ENCODE data around the gene BBC3.
"Not testable (repeated sequence)": the region's sequence is repeated elsewhere in the genome, so short reads cannot be mapped to it uniquely, and the experiment has no call there.

Gene BBC3

GRCh38 chr19:47258434-47258833, 27.4 kb upstream of the BBC3 start:
- no peak for DNase-seq (ENCODE audit: low read depth)

GRCh38 chr19:47257411-47258169, 26.6 kb upstream of the BBC3 start:
- no peak for DNase-seq (ENCODE audit: low read depth)

GRCh38 chr19:47256693-47257410, 25.9 kb upstream of the BBC3 start:
- peak; percentile 97 for DNase-seq (ENCODE audit: low read depth)

- no peak for DNase-seq (ENCODE audit: low read depth)
Observed at GRCh38 chr19:47255879-47256692, 25.1 kb upstream of the BBC3 start, which contains the start of gene CCDC9. Gene CCDC9 (plus strand): TSS chr19:47256525. CDS start chr19:47258401, 1,876 bp downstream.

- no peak for DNase-seq (ENCODE audit: low read depth)
Observed at GRCh38 chr19:47253970-47254369, 23.0 kb upstream of the BBC3 start.

- no peak for DNase-seq (ENCODE audit: low read depth)
Observed at GRCh38 chr19:47253467-47253881, 22.5 kb upstream of the BBC3 start.

GRCh38 chr19:47253016-47253415, 22.0 kb upstream of the BBC3 start:
- not testable (repeated sequence) for DNase-seq (ENCODE audit: low read depth)

GRCh38 chr19:47247308-47247990, 16.4 kb upstream of the BBC3 start:
- DNase-seq (ENCODE audit: low read depth), result peak; percentile 68

GRCh38 chr19:47243776-47244547, 13.0 kb upstream of the BBC3 start:
- peak; percentile 77 for DNase-seq (ENCODE audit: low read depth)

GRCh38 chr19:47243364-47243775, 12.4 kb upstream of the BBC3 start:
- DNase-seq (ENCODE audit: low read depth), result no peak

GRCh38 chr19:47241919-47242577, 11.0 kb upstream of the BBC3 start:
- DNase-seq (ENCODE audit: low read depth), result no peak

GRCh38 chr19:47240996-47241918, 10.3 kb upstream of the BBC3 start:
- DNase-seq (ENCODE audit: low read depth), result peak; percentile 90

GRCh38 chr19:47240556-47240955, 9.6 kb upstream of the BBC3 start:
- no peak for DNase-seq (ENCODE audit: low read depth)

GRCh38 chr19:47239610-47240296, 8.8 kb upstream of the BBC3 start:
- DNase-seq (ENCODE audit: low read depth), result peak; percentile 53

GRCh38 chr19:47239152-47239551, 8.2 kb upstream of the BBC3 start:
- DNase-seq (ENCODE audit: low read depth), result no peak

GRCh38 chr19:47236072-47236675, 5.2 kb upstream of the BBC3 start:
- no peak for DNase-seq (ENCODE audit: low read depth)

GRCh38 chr19:47232422-47233211, 1.6 kb upstream of the BBC3 start:
- DNase-seq (ENCODE audit: low read depth), result no peak
